ENCODE data around the gene NDUFV1.

GRCh38 chr11:67581469-67581868 is 25.3 kb upstream of the NDUFV1 start:
- TF ChIP-seq POLR2AphosphoS5 (IDR thresholded peaks at IDR 0.05) (no peak), CTCF (IDR thresholded peaks at IDR 0.05) (no peak), POLR2A (IDR thresholded peaks at IDR 0.05) (no peak)

Data from breast epithelium (tissue), 3 donors.